ENCODE results near the gene NR4A1.

Gene NR4A1

DNA sequence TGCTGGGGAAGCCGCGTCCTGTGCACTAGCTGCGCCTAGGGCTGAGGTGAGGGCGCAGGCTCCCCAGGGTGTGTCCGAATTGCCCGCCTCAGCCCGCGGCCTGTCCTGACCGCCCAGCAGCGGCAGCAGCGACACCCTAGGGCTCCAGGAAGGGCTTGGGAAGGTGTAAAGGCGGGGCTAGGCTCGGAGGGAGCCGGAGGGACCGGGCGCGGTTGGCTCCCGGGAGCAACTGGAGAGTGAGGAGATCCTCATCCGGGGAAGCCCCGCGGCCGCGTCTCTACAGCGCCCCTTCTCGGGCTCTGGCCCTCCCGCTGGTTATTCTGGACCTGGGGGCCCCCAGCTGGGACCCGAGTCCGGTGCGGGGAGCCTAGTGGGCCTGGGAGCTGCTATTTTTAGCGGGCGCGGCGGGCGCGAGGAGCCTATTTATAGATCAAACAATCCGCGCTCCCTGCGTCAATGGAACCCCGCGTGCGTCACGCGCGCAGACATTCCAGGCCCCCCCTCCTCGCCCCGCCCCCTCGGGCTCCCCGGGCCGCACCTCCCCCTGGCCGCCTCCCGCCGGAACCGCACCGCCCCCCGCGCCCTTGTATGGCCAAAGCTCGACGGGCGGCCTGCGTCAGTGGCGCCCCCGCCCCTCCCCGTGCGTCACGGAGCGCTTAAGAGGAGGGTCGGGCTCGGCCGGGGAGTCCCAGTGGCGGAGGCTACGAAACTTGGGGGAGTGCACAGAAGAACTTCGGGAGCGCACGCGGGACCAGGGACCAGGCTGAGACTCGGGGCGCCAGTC lies at the start of gene NR4A1:
NR4A1 (plus strand) TSS at position 685 of the 784 bp plus-strand sequence. CDS start 2,887 bp downstream, outside the sequence.
- peak; percentile 78 for DNase-seq

DNA sequence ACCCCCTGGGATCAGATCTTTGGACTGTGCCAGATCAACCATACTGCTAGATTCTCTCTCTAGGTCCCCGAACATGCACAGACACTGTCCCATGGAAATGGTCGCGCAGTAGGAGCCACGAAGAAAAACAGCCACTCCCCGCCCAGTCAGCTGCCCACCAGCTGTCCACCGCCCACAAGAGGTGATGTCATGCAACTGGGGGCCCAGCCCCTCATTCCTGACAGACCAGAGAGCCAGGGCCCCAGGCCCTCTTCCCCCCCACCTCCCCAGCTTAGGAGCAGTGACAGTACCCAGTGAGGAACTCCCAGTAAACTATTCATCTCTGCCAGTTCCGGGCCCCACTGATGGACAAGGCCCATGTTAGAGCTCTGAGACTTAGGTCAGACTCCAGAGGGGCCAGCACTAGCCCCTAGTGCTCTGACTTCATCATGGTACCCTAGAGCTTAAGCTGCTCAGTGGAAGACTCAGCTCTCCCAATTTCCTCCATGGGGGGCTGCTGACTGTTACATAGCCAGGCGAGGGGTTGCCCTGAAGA lies 48.2 kb upstream of the NR4A1 start:
- DNase-seq: no peak

DNA sequence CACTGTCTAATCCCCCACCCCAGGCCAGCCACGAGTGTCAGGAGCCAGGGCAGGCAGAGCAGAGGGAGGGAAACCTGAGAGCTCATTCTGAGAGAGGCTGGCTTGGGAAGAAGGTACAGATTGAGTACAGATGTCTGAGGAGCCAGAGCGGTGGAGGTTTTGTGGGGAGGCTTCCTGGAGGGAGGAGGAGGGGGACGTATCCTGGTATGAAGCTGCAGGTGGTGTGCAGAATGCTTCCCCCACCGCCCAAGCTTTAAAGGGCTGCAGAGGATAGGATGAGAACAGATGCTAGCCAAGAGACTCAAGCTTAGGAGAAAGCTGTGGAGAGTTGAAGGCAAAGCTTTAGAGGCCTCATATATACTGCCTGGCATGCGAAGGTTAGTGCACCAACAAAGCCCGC lies 47.7 kb upstream of the NR4A1 start:
- DNase-seq: no peak

DNA sequence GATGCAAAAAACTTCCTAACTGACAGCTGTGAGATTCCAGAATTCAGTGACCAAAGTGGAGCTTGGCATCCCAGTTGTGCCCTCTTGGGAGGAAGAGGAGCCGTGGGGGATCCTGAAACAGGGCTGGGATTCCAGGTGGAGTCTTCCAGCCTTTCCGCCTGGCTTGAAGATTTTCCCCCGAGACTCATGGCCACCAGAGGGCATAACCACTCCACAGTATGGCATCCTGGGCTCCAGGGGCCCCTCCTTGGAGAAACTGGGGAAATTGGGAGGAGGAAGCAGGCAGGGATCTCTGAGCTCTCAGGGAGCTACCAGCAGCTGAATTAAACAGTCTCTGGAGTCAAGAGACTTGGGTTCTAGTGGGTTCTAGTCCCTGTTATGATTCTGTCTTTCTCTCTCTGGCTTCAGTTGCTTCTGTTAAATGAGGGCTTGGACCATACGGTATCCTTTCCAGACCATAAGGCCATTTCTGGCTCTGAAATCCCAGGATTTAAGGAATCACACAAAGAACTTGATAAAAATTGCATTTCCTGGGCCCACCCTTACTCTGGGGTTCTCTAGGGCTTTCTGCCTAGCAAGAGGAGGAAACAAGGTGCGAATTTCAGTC lies 47.1 kb upstream of the NR4A1 start:
- DNase-seq: peak; percentile 2

DNA sequence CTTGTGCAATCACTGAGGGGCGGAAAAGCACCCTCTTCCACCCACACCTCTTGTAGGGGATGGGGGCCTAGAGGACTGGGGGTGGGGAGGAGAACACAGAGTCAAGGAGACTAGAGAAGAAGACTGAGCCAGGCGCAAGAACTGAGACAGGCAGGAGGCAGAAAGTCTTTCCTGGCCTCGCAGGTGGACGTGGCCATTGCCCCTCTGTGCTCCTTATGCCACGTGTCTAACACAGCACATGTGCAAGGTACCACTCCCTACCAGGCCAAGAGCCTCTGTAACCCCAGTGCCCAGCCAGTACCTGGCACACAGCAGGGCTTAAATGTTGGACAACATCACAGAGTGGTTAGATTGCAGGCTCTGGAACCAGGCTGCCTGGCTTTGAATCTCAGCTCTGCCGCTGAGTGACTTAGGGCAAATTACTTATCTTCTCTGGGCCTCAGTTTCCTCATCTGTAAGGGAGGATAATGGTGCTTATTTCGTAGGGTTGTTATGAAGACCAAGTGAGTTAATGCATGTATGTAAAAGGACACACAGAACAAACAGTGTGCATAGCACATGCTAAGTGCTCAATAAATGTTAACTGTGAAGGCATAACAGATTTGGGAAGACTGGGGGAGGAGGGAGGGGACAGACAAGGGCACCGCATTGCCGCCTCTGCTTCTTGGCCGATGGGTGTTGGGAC lies 45.9 kb upstream of the NR4A1 start:
- no peak for DNase-seq

DNA sequence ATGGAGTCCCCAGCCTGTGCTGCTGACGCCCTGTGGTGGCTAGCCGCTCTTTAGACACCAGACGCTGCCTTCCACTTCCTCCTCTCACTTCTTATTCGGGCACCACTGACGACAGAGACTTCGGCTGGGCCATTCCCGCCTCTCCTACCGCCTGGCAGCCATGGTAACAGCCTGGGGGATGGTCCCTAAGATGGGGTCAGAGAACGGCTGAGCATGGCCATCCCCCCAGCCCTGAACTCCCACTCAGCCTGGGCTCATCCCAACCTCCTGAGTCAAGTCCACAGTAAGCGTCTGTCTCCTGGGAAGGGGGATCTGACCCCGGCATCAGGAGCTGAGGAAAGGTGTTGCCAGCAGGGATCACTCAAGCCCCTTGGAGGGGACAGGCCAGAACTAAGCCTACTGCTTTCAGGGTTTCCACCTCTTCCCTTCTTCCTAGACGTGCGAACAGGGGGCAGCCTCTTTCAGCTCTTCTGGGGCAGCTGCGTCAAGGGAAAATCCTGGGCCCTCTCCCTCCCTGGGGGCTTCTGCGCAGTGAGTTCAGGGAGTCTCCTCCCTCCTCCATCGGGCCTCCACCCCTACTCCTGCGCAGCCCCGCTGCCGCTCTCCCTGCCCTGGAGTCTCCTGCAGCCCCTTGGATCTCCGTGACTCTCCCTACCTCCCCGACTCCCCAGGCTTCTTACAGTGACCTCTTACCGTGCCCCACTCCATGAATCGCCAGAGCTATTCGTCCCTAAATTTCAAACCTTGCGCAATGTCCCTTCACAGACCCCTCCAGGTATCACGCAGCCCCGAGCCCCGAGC lies 45.1 kb upstream of the NR4A1 start:
- DNase-seq: no peak

DNA sequence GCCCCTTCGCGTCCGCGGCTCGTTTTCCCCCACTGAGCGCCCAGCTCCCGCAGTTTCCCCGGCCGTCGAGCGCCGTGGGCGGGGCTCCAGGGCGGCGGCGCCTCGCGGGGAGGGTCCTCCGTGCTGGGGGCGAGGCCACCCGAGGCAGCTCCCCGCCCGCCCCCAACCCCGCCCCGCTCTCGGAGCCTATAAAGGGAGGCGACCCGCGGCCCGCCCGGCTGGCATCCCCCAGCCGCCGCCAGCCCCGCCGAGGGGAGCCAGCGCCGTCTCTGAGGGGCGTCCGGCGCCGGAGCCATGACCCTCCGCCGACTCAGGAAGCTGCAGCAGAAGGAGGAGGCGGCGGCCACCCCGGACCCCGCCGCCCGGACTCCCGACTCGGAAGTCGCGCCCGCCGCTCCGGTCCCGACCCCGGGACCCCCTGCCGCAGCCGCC lies 44.5 kb upstream of the NR4A1 start, which contains the start of gene TAMALIN:
TAMALIN (plus strand) TSS at position 221 of the 432 bp plus-strand sequence; CDS start at position 295, 74 bp downstream.
- DNase-seq: peak; percentile 42

DNA sequence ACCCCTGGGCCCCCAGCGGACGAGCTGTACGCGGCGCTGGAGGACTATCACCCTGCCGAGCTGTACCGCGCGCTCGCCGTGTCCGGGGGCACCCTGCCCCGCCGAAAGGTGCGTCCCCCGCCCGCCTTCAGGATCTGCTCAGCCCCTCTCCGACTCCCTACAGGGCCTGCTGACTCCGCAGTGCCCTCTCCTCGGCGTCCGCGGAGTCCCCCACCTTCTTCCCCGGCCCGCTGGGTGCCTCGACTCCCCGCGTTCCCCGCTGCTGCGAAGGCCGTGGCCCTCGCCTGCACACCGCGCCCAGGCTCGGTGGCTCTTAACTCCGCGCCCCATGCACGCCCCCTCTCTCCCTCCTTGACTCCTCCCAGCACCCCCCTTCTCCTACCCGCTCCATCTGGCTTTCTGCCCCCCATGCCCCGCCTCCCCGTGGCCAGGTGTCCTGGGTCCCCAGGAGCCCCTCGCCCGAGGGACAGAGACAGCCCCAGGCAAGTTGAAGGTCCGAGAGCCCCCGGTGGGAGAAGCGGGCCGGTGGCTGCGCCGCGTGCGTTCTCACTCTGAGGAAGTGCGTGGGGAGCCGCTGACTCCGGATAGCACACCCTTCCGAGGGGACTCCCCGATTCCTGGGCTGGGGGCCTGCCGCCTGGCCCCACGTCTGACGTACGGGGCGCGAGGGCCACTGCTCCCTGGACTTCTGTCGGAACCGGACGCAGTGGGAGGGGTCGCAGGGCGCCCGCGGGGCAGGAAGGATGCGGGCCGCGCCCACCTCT lies 43.9 kb upstream of the NR4A1 start:
- no peak for DNase-seq

DNA sequence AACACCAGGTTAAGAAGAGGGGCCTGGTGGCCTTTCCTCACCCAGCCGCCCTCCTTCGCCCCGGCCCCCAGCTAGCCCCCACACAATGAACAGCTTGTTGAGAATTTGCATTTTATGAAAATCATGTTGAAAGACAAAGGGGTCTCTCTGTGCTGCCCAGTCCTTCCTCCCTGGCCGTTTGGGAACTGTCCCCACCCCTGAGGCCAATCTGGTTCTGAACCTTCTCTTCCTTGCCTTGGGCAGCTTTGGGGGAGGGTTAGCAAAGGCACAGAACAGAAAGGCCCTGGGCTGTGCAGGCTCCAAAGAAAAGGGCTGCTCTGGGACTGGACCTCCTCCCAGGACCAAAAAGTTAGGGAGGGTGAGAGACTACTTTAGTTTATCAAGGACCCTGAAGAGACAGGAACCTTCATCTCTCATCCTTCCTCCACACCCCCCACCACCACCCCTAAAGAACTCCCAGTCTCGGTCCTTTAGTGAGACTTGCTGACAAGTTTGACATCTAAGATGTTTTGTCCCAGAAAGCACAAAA lies 43.2 kb upstream of the NR4A1 start:
- no peak for DNase-seq

DNA sequence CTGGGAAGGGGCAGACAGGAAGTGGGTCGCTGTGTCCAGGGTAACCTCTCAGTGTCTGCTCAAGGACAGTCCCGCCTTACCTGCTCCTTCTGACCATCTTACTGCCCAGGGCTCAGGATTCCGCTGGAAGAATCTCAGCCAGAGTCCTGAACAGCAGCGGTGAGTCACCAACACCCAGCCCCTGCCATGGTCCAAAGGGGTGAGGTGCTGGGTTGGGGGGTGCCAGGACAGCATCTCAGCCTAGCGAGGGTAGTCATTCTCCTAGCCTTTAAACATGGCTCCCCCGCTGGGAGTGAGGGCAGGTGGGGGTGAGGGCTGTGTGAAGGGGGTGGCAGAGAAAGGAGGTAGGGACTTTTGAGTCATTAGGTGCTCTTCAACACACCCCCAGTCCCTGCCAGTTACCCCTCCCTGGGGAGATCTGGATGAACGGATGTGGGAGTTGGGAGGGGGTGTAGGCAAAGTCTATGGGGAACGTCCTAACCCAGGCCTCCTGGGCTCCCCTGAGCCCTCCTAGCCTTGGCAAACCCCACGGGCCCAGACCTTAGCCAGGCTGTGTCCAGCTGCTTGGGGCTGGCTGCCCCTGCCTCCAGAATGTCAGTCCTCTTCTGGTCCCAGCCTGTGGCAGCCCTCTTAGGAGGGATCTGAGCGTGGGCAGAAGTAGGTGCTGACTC lies 42.0 kb upstream of the NR4A1 start:
- DNase-seq: no peak

DNA sequence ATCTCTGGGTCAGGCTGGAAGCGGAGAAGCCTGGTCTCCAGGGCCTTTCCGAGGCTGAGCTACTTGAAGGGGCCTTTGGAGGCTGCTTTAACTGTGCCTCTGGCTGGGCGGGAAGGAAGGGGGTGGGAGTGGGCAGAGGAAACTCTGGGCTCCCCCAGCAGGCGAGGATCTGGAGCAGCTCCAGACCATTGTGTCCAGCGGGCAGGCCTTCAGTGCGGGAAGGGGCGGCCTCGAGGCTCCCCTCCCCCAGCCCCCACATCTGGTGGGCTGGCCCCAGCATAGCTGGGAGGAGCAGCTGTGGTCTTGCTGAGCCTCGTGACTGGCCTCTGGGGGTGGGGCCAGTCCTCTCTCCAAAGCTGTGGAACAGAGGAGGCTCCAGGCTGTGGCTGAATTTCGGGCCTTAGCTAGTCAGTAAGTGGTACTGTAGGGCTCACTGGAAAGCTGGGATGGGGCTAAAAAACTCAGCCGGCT lies 41.1 kb upstream of the NR4A1 start:
- no peak for DNase-seq

DNA sequence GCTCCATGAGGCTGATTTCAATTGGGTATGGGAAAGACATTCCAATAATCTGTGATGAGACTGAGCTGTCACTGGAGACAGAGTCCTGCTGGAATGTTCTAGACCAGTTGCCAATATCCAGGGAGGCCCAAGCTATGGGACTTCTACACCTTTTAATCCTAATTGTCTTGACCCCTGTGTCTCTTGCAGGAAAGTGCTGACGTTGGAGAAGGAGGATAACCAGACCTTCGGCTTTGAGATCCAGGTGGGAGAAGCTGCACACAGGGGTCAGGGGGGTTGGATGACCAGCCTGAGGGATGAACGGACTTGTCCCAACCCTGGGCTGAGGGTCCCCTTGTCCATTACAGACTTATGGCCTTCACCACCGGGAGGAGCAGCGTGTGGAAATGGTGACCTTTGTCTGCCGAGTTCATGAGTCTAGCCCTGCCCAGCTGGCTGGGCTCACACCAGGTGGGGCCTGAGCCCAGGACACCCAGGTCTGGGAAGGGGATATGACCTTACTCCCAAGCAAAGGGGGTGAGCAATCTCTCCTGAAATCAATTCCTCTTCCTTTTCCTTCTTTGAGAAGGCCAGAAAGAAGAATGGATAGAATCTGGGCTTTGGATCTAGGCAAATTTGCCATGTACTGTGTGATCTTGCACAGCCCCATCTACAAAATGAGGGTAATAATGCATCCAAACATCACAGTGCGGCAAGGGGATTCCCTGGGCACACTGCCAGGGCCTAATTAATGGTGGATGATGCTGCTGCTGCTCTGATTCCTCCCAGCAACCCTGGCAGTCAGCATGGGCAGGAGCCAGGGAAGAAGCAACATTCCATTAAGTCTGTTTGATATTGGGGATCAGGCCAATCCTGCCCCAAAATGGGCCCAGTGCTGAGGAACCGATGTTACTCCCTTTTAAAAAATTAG lies 40.3 kb upstream of the NR4A1 start:
- DNase-seq: peak; percentile 22

DNA sequence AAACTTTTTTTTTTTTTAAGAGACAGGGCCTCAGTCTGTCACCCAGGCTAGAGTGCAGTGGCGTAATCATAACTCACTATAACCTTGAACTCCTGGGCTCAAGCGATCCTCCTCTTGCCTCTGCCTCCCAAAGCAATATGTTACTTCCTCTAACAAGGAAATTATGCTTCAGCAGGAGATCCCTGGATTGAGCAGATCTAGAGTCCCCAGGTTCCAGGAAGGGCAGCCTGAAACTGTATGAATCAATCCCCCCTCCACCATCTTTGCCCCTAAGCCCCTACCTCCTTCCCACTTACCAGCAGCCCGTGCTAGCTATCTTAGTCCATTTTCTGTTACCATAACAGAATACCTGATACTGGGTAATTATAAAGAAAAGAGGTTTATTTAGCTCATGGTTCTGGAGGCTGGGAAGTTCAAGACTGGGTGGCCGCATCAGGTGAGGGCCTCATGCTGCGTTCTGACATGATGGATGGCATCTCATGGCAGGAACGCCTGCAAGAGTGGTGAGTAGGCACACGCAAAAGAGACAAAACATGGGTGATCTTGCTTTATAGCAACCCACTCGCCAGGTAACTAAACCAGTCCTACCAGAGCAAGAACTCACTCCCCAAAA lies 39.5 kb upstream of the NR4A1 start:
- DNase-seq: no peak

DNA sequence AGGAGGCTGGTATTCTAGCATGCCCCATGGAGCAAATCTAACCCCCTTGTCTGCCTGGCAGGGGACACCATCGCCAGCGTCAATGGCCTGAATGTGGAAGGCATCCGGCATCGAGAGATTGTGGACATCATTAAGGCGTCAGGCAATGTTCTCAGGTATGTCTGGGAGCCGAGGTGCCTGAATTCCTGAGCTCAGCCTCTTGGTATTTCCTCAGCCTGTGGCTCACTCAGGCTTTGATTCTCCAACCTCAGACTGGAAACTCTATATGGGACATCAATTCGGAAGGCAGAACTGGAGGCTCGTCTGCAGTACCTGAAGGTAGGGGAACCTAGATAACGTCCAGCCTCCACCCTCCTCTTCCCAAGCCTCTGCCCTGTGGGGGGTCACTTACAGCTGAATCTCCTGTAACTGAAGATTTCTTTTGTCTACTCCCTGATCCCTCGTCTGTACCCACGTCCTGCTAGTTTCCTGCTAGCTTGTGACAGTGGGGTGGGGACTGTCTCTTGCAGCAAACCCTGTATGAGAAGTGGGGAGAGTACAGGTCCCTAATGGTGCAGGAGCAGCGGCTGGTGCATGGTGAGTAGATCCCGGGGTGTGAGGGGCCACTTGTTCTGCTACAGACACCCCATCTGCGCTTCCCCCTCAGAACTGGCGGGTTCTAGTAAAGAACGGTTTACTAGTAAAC lies 37.5 kb upstream of the NR4A1 start:
- no peak for DNase-seq

DNA sequence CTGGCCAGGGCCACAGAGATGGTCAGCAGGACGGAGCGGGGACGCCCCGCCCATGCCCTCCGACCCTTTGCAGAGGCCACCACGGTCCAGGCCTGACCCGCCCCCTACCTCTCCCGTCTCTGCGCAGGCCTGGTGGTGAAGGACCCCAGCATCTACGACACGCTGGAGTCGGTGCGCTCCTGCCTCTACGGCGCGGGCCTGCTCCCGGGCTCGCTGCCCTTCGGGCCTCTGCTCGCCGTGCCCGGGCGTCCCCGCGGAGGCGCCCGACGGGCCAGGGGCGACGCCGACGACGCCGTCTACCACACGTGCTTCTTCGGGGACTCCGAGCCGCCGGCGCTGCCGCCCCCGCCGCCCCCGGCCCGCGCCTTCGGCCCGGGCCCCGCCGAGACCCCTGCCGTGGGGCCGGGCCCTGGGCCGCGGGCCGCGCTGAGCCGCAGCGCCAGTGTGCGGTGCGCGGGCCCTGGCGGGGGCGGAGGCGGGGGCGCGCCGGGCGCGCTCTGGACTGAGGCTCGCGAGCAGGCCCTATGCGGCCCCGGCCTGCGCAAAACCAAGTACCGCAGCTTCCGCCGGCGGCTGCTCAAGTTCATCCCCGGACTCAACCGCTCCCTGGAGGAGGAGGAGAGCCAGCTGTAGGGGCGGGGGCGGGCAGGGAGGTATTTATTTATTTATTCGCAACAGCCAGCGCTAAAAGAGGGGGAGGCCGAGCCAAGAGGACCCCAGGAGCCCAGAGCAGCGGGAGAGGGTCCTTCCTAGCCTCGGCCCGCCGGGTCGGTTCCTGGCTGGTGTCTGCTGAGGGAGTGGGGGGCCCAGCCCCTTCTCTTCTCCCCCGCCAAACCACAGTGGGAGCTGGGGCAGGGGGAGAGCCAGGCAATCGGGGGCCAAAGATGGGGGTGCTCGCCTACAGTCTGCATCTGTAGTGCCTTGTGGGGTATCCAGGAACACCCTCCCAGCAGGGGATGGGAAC lies 36.4 kb upstream of the NR4A1 start:
- no peak for DNase-seq

DNA sequence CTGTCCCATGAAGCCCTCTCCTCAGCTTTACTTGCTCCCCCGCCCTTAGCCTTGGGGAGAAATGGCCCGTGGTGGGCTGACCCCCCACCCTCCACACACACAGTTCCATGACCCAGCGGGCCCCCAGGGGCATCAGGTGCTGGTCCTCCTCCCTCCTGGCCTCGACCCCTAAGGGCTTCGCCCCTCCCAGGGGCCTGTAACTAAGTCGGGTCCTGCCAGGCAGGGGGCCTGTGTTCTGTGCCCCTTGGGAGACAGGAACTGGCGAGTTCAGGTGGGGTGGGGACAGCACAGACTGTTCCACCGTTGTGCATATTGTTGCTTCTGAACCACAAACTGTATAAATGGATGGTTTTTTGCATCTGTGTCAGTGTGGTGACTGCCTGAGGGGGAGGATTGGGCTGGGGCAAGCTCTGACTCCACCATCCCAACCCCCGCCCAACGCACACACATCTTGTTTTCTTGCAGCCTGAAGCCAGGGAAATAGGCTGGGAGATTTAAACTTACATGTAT lies 35.7 kb upstream of the NR4A1 start:
- no peak for DNase-seq

DNA sequence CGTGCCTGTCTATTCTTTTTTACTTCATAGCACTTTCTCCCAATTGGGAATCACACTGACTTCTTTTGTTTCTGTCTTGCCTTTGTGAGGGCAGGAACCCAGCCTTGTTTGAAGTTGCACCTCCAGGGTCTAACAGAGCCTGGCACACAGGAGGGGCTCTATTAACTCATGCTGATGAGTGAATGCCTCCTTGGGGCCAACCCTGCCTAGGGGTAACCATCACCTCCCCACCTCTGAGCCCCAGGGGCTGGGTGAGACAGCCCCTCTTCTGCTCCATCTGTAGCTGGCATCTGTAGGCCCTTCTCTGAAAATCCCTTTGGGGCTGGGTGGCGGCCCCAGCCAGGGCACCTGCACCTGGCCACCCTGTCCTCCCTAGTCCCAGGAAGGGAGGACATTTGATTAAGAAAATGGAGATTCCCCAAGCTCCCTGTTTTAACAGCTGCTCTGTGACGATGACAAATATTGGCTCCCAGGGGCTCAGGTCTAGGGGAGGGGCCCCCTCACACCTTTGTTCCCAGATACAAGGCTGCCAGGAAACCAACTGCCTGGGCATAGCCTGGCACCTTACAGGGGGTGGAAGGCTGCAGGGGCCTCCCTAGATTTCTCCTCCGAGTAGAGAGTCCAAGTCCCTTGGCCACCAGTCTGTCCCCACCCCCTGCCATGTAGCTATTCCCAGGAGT lies 32.7 kb upstream of the NR4A1 start:
- no peak for DNase-seq

All from NCI-H1105 (cell line).